Stimulated activated CD8-positive, alpha-beta memory T cell treated with anti-CD3 and anti-CD28 coated beads, Interleukin-7, amount 100 ng/mL, for 48 hours (primary cell): ENCODE measurements around the gene CHL1.

Source experiments
- DNase-seq, 2 donors: peaks; one replicate each; pipeline ENCODE4 v3.0.0-alpha.2; 2020; ENCODE audit warnings: low read depth in 1 of 2; ENCODE audit errors: extremely low read depth in 1 of 2

Gene CHL1

DNA sequence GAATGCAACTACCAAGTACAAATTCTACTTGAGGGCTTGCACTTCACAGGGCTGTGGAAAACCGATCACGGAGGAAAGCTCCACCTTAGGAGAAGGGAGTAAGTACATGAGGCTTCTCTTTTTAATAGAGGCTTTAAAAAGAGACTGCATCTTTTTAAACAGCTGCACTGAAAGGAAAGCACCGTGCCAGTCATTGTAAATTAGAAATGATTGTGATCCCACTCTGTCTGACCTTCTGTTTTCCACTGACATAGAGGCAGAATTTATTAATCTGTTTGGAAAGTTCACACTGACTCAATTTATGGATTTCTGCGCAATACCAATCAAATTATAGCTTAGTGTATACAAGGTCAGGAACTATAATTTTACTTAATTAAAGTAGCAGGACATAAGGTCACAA is 198.2 kb downstream of the CHL1 start:
- DNase-seq = no peak

DNA sequence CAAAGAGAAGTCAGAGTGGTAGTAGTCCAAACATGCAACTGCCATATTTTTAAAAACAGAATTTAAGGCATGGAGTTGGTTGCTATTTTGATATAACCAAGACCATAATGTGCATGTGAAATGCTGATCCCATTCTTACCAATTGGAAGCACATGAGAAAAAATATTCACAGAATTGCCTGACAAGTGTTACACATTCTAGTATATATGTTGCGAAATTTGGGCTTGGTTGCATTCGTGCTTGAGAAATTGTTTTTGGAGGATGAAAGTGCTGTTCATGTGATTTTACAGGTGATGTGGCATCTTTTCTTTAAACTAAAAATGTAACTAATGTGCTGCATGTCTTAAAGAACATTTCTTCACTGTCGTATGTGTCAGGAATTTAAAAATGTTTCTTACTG is 199.7 kb downstream of the CHL1 start:
- no peak for DNase-seq

DNA sequence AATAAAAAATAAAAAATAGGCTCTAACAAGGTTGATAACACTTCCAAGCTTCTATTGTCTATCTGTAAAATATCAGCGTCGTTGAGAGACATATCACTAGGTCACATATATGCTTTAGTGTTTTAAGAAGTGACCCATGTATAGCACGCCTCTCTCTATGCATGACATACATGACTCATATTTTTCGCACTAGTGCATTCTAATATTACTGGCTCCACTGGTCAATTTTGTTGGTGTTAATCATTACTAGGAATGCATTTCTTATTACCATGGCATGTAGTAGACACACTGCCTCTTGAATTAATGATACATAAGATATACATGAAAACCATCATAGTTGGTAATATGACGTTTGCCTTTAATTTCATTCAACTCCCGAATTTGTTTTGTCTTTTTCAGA is 203.1 kb downstream of the CHL1 start:
- no peak for DNase-seq

DNA sequence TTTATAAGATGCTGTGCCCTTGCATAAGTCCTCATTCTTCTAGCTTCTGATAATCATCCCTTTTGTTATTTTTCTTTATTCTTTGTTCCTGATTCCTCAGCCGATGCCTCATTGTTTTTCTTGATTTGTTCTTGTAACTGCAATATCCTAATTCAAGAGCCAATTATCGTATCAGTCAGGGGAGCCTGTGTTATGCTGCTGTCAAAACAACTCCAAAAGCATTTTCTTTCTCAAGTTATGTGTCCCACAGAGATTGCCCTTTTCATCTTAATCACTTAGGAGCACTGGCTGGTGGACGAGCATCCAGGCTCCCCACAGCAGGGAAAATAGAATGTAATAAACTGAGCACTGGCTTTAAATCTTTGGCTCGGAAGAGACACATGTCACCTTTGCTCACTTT is 207.3 kb downstream of the CHL1 start:
- DNase-seq = no peak

DNA sequence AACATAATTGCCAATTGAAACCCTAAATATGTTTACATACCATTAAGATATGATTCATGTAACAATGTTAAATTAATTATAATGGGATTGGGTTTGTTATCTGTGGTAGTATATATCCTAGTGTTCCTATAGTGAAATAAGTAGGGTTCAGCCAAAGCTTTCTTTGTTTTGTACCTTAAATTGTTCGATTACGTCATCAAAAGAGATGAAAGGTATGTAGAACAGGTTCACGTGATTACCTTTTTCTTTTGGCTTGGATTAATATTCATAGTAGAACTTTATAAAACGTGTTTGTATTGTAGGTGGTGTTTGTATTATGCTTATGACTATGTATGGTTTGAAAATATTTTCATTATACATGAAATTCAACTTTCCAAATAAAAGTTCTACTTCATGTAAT is 212.4 kb downstream of the CHL1 start:
- no peak for DNase-seq

DNA sequence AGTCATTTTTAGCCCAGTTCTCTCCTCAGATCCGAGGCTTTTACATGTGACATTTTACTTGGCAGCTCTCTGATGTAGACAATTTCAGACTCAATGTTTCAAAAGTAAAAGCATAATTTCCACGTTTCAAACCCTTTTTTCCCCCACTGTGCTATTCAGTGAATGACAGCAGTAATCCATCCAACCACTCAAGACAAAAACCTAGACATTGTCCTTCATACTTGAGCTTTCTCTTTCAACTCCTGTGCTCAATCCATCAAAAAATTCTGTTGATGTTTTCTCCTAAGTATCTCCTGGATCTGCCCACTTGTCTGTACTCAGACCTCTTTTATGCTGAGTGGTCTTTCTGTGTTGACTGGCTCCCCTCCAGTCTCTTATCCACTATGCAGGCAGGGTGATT is 214.7 kb downstream of the CHL1 start:
- DNase-seq = no peak

DNA sequence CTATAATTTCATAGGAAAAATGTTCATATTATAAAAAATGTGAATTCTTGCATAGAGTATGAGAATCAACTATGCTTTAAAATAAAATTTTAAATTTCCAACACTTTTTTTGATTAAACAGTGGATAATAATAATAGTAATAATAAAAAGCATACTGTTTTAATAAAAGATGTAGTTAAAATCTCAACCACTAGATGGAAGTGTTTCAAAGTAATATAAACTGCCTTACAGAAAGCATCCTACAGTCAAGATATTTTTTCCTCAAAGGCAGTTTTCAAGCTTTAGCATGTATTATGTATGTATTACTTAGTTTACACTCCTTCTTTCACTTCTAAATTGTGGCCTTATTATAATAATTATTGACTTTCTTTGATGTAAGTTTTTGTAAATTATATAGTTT is 217.5 kb downstream of the CHL1 start:
- no peak for DNase-seq

DNA sequence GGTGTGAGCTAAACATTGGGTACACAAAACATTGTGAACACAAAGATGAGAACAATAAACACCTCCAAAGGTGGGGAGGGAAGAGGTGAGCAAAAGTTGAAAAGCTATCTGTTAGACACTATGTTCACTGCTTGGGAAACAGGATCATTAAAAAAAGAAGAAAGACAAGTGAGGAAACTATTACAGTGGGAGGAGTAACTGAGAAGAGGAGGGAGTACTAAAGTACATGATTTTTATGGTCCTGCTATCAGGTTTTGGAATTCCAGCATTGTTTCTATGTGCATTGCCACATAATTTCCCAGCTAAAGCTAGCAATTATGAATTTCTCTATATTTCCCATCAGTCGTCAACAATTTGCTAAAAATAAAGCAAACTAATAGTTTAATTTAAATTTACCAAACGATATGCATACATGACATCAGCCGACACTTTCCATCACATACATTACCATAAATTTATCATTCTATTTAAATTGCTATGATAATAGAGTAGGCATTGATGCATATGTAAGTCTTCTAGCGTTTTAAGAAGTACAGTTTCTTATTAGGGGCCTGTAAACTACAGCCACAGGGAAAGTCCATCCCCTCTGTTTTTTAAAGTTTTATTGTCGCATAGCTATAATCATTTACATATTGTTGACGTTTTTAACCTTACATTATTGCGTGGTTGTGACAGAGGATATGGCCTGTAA is 221.8 kb downstream of the CHL1 start:
- DNase-seq = no peak

DNA sequence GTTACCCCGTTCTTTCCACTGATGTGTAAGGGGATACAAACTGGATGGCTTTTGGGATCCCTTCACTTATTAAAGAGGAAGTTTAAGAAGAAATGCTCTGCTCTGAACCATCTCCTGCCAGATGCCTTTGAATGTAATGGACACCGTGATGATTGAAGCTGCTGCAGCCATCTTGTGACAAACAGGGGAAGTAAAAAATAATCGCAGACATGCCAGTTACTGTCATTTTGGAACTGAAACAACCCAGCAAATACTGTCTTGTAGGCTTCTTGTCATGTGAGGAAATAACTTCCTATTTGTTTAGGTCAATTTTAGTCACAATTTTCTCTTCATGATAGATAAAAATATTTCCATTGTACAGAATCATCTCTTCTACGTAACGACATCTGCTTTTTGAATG is 224.0 kb downstream of the CHL1 start:
- no peak for DNase-seq

DNA sequence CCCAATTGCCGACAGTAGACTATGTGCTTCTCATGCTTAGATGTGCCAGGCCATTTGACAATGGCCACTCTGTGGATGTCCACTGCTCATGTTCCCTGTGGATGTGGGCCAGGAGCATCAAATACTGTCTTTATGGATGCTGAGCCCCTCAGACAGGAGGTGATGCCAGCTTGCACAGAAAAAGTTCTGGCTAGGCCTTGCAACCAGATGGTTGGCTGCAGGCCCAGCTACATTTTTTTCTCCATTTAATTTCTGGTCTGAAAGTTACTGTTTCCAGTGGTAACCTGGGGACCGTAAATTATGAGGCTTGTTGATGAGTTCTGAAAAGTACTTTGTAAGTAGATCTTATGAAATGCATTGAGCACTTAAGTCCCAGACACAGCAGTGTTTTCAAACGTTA is 228.5 kb downstream of the CHL1 start:
- DNase-seq = no peak

DNA sequence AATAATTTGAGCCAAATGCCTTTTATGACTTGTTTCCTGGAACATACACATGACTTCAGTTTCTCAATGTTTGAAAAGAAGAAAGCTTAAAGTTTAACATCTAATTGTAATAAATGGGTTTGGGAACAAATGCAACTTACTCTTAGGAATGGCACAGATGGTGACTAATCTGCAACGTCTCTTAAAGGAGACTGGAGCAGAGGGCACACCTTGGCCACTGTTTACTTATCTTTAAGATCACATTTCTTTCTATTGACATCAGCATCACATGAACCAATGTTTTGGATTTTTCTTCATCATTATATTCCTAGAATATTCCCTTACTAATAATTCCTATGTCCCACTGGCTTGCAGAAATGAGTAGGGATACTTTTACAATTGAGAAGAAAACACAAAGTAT is 229.5 kb downstream of the CHL1 start:
- no peak for DNase-seq

DNA sequence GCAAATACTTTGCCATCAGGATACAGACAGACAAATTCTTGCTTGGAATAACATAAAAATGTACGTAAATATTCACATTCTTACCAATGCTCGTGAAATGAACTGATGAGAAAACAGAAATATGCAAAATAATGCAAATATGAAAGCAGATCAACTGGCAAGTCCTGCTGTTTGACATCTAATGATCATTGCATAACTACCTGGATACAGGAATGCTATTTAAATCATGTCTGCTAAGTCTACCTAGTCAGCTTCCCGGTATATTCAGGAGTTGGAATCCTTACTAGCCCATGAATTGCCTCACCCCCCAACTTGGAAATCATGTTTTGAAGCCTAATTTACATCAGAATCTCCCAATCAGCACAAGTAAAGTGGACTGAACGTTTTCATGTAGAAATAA is 230.6 kb downstream of the CHL1 start:
- DNase-seq = no peak

DNA sequence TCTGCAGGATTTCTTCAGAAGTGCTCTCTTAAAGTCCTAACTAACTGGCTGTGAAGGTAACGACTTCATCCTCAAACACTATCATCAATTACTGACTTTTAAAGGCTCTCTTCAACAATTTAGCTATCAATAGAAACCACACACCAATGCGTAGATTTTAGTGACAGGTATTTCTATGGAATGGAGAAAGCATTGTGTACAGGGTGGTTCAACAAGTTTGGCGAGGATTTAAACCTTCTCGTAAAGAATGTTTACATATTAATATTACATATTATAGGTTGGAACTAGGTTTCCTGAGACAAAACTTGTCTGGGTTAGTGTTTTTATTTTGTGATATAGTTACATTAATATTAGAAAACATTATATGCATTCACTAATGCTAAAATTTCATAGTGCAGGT is 233.6 kb downstream of the CHL1 start:
- DNase-seq = no peak

DNA sequence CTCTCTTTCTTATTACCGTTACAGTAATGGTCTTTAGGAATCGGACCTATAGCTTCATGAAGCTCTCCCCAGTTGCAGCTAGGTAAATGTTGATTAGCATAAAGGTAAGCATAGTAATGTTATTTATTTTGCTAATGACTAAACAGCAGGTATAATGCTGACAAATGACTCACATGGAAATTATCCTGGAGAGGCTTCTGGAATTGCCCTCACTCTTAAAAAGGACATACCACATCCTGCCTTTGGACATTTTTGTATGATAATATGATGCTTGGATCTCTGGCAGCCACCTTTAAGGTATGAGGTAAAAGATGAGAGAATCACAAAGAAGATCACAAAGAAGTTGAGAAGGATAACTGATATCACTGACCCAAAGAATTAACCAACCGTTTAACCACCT is 238.6 kb downstream of the CHL1 start:
- DNase-seq = no peak

DNA sequence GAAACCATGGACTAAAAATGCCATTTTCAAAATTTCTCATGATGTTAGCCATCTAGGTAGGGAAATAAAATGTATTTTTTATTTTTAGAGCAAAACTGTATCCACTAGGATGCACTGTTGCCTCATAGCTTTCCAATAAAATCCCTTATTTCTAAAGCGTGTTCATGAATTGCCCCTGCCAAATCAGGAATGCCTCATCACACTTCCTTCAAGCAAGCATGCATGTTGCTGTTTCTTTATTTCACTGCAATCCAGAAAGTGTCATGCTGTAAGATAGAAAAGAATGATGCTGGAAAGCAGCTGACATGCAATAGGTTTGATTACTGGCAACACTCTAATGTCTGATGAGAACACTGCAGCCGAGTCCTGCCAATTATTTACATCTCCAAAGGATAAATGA is 239.5 kb downstream of the CHL1 start:
- no peak for DNase-seq

DNA sequence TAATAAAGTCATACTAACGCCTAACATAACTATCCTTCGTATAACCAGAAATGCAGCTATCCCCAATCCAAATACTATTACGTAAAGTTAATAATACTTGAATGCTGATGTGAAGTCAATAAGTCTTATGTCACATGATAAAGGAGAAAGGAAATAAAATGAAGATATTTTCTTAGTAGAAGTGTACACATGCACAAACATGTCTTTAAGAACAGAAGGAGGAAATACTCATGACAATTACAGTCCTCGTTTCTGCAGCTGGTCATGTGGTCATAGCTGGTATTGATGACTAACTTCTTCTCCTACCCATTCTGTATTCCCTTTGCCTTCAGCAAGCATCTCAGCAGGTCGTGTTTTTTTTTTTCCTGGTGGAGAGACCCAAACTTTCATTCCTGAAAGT is 244.3 kb downstream of the CHL1 start:
- no peak for DNase-seq

DNA sequence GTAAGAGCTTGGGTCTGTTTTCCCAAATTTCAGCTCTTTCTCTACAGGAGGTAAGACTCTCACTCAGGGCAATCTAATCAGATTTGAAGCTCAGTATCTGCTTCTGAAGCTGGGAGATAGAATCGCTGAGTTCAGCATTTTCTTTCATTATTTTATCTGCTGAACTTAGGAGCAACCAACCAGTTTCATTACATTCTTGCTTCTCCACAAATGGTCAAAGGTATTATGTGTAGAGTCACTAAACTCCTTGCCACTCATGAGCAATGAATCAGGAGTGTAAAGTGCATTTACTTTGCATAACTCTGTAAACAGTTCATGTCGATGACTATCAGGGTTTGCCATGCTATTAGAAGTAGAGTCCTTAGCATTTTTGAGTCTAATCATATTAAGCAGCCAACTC is 249.4 kb downstream of the CHL1 start:
- DNase-seq = no peak

DNA sequence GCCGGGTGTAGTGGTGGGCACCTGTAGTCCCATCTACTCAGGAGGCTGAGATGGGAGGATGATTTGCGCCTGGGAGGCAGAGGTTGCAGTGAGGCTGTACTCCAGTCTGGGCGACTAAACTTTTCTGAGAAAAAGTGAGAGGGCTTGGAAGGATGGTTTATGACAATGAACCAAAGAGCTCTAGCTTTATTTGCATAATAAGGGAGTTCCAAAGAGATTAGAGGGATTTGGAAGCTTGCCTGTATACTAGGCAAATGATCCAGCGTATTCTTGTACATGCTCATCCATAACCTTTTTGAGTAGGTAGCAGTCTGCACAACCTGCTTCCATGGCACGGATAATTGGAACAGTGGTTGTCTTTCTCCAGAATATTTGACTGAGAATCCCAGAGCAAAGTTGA is 251.1 kb downstream of the CHL1 start:
- DNase-seq = no peak

DNA sequence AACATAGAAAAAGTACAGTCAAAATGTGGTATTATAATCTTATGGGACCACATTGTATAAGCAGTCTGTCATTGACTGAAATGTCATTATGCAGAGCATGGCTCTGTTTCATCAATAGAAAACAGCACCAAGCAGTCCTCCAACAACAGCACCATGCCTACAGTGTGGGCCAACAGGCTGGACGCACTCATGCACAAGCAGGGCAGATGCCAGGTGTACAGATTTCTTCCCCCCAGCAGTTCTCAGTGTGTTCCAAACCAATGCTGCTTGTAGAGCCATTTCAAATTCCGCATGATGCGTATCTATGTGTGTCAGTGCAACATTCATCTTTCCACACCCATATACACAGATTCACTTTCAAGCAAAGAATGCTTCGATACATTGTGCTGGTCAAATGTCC is 253.1 kb downstream of the CHL1 start:
- no peak for DNase-seq

DNA sequence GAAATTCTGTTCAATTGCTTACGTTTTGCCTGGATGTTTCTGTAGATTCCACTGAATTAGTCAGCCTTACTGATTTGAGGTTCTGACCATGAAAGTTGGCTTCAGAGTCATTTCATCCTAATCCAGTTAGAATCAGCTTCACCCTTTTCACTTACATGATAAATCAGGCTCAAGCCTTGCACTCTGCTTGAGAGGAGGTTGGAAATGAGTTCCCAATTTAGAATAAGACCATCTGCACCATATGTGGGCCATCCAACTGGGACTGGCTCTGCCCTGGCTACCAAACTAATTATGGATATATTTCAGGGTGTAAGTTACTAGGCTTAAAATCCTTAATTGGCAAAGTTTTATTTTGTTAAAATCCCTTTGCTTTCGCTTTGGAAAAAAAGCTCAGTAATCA is 255.7 kb downstream of the CHL1 start:
- no peak for DNase-seq

DNA sequence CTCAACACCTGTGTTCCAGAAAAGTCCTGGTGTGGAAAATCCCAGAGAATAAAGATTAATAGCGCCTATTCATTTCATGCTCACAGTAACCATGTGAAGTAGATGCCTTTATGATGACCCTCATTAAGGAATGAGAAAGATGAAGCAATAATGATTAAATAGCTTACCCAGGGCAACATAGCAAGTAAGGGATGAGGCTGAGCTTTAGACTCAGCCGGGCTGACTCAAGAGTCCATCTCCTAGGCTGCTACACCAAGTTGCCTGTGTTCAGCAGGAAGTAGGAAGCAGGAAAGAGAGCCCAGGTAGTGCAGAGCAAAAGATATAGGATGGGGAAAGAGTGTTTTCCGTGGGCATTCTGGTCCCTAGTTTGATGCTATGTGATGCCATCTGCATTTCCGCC is 256.5 kb downstream of the CHL1 start:
- DNase-seq = no peak

DNA sequence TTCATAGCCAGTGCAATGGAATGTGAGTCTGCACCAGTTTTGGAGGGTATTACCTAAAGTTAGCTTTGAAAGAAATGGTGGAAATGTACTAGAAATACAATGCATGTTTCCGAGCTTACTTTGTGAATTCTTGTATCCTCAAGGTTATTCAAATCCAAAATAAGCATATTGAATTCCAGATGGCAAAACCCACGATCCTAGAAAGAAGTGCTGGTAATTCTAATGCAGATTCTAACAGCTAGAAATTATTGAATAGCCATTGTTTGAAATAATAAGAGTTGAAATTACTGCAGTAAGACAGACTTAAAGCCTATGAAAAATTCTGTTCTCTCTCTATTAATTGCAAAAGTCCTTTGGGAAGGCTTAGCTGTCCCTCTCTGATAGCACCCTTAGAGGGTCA is 258.4 kb downstream of the CHL1 start:
- DNase-seq = no peak

DNA sequence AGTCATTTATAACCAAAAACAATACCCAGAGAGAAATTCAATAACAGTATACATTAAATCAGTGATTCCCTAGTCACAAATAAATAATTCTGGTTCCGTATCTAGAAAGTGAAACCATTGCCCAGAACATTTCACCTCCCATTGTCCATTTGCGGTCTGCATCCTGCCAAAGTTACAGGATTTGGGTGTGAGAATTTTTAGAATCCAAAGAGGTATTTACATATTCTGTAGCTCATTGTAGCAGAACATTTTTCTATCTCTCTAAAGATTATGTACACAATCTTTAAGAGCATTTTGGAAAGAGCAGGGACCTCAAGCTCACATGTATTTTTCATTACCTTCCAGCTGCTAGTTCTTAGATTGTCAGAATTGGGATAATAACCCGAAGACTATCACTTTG is 261.6 kb downstream of the CHL1 start:
- DNase-seq = no peak
